GM18511 (cell line): ENCODE data around the gene POLR2H.
"Not testable (repeated sequence)": the region's sequence is repeated elsewhere in the genome, so short reads cannot be mapped to it uniquely, and the experiment has no call there.

Experiments used
- ATAC-seq: cut with Tn5 transposase; IDR thresholded peaks from one replicate; pipeline ENCODE4 v1.9.1; 2021; ENCODE audit warnings: mild to moderate bottlenecking, moderate library complexity; ENCODE audit not compliant: unreplicated experiment

The POLR2H gene

DNA sequence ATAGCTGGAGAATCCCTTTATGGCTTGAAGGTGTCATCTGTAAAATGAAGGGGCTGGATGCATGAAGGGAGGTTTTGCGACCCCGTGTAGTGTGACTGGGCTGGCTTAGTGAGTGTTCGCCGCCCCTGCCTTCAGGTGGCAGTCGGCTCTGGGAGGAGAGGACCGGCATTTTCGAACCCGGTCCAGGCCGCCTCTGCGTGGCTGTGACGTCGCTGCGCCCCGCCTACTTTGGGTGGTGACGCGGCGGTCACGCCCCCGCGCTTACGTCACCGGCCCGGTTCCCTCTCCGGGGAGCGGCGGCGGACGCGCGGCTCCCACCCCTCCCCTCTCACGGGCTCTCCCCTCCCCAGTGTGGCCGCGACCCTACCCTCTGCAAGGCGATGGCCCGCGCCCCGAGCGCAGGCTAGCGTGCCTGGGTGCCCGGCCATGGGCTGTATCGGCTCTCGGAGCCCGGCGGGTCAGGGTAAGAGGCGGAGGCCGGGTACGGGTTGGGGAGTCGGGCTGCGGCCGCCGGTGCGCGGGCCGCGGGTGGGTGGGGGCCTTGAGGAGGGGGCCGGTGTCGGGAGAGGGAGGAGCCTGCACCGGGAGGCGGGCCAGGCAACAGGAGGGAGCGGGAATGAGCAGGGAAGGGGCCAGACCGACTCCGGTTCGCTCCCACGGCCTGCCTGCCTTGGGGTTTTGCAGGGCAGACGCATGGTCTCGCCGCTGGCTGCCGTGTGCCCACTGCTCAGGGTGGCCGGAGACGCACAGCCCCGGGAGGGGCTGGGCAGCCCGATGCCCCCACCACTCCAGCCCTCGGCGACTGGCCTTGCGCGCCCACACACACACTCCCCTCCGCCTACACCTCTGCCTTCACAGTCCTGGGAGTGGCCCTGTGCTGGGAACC lies 25.6 kb upstream of the POLR2H start:
- ATAC-seq = peak; percentile 84

DNA sequence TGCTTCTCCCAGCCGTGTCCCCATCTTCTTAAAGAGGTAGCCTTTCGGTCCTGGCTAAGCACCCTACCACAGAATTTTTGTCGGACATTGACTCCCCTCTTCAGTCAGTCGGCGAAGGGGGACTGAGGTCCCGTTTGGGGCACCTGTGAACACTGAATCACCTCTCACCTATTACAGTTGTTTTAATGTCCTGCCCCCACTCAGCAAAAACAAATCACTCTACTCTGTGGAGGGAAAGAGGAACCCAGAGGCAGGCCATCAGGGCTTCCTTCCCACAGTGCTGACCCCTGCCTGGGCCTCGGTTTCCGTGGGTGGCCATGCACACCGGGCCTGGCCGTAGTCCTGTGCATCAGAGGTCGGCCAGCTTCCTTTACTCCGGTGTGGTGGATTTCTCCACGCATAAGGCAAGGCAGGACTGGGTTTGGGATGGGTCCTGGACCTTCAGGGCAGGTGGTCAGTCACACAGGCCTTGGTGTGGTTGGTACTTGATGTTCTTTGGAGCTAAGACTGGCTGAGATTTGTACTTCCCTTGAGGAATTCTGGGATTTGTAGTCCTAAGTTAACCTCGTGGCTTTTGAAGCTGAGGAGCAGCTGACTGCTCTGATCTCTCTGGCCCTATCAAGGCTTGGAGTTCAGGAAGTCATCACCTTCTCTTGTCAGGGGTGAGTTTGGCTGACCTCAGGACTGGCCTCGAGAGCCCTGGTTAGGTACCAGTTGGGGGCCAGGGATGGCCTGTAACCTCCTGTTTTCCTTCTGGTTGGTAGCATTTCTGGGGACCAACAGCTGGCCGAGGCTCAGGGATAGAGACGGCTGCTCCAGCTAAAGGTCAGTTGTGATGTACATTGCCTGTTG lies 24.7 kb upstream of the POLR2H start:
- ATAC-seq = no peak

DNA sequence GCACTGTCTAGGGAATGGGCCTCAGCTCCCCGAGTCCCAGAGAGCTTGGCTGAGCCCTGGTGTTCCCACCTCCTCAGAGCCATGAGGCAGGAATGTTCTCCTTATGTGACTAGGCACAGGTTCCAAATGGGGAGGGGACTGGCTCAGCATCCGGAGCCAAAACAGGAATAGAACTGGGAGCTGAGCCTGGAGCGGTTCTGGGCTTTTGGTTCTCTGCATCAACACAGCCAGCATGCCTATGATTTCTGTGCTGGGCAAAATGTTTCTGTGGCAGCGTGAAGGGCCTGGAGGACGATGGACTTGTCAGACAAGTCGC lies 24.2 kb upstream of the POLR2H start, which contains the start of gene FAM131A:
FAM131A (plus strand) TSS at position 202 of the 316 bp plus-strand sequence; CDS start at position 233, 31 bp downstream.
- ATAC-seq = no peak

DNA sequence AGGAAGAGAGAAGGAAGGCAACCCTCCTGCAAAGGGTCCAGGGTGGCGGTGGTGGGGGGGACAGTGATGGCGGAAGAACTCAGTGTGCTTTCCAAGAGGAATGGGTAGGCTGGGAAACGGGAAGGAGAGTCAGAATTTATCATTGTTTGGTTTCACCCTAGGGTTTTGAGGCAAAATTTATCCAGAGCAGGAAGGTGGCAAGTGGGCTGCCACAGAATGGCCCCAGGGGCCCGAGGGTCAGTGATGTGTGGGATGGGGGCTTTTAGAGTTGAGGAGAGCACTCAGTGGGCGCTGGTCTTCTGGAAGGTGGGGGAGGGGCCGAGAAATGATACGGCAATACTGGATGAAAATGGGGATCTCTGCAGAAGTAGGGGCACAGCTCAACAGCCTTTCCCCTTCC lies 23.5 kb upstream of the POLR2H start:
- ATAC-seq = no peak

DNA sequence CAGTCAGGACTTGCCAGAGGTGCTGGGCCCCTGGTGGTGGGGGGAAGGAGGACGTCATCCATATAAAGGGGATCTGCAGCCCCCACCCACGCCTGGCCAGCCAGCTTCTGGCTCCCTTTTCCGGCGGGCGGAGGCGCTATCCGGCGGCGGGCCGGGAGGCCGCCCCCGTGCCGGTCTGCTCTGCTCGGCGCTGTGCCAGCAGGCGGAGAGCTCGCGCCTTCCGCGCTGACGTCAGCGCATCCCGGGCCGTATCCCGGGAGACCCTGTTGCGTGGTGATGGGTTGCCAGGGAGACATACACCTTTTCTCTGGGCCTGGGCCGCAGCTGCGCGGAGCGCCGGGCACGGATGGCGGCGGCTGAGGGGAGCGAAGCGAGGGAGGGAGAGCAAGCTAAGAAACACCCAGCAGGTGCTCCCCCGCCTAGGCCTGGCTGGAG lies 23.0 kb upstream of the POLR2H start:
- no peak for ATAC-seq

DNA sequence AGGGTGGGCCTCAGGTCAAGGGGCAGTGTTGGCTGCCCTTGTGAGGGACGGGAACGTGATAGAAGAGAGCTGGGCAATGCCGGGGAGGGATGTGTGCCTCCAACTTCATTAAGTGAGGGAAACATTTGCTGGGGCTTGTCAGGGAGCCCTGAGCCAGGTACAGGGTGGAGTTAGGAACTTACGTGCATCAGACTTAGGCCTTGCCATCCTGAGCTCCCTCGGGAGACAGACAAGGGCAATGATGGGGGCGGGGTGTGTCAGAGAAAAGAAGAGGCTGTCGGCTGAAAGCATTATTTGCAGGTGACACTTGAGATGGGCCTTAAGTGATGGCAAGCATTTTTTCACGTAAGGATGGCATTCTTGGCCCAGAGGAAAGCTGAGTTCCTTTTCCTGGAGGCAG lies 22.5 kb upstream of the POLR2H start:
- ATAC-seq = no peak

DNA sequence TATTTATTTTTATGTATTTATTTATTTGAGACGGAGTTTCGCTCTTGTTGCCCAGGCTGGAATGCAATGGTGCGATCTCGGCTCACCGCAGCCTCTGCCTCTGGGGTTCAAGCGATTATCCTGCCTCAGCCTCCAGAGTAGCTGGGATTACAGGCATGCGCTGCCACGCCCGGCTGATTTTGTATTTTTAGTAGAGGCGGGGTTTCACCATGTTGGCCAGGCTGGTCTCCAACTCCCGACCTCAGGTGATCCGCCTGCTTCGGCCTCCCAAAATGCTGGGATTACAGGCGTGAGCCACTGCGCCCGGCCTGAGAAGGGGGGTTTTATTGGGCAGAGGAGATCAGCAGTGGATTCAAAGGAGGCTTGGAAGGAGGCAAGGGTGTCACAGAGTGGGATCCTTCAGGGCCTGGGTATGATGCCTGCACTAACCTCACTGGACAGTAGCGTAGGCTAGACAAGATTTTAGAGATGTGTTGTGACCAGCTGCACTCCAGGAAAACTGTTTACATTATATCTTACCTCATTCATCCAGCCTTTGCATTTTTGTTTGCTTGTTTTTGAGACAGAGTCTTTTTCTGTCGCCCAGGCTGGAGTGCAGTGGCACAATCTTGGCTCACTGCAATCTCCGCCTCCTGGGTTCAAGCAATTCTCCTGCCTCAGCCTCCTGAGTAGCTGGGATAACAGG lies 21.9 kb upstream of the POLR2H start:
- ATAC-seq = not testable (repeated sequence)

DNA sequence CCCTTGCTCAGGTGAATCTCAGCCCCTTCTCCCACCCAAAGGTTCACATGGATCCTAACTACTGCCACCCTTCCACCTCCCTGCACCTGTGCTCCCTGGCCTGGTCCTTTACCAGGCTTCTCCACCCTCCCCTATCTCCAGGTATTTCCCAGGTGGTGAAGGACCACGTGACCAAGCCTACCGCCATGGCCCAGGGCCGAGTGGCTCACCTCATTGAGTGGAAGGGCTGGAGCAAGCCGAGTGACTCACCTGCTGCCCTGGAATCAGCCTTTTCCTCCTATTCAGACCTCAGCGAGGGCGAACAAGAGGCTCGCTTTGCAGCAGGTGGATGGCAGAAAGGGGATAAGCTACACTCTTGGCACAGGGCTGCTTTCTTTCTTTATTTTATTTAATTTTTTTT lies 19.6 kb upstream of the POLR2H start:
- ATAC-seq = no peak

DNA sequence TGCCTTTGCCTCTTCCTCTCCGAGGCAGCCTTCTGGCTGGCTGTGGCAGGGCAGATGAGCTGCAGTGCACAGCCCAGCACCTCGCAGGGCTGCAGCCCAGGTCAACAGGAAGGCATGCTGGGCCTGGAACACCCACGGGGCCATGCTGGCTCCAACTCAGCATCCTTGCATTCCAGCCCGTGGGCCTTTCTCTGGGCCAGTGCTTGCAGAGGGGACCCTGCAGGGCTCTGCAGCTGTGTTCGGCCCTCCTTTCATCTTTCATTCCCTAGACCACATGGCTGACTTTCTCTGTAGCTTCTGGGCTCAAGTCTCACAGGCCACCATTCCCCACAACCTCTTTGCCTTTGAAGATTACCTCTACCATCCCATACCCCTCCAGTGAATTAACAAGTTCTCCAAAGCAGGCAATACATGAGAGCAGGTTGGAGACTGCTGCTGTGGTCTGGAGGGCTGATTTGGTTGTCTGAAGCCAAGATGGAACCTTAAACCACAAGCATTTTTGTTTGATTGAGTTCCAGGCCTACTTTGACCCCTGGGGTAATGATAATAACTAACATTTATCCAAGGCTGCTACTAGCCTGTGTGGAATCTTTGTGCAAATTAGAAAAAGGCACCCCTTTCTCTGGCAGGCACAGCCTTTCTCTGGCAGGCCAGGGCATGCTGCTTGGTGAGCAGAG lies 18.2 kb upstream of the POLR2H start:
- no peak for ATAC-seq

DNA sequence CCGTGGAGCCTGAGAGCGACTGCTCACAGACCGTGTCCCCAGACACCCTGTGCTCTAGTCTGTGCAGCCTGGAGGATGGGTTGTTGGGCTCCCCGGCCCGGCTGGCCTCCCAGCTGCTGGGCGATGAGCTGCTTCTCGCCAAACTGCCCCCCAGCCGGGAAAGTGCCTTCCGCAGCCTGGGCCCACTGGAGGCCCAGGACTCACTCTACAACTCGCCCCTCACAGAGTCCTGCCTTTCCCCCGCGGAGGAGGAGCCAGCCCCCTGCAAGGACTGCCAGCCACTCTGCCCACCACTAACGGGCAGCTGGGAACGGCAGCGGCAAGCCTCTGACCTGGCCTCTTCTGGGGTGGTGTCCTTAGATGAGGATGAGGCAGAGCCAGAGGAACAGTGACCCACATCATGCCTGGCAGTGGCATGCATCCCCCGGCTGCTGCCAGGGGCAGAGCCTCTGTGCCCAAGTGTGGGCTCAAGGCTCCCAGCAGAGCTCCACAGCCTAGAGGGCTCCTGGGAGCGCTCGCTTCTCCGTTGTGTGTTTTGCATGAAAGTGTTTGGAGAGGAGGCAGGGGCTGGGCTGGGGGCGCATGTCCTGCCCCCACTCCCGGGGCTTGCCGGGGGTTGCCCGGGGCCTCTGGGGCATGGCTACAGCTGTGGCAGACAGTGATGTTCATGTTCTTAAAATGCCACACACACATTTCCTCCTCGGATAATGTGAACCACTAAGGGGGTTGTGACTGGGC lies 16.8 kb upstream of the POLR2H start:
- ATAC-seq = no peak

DNA sequence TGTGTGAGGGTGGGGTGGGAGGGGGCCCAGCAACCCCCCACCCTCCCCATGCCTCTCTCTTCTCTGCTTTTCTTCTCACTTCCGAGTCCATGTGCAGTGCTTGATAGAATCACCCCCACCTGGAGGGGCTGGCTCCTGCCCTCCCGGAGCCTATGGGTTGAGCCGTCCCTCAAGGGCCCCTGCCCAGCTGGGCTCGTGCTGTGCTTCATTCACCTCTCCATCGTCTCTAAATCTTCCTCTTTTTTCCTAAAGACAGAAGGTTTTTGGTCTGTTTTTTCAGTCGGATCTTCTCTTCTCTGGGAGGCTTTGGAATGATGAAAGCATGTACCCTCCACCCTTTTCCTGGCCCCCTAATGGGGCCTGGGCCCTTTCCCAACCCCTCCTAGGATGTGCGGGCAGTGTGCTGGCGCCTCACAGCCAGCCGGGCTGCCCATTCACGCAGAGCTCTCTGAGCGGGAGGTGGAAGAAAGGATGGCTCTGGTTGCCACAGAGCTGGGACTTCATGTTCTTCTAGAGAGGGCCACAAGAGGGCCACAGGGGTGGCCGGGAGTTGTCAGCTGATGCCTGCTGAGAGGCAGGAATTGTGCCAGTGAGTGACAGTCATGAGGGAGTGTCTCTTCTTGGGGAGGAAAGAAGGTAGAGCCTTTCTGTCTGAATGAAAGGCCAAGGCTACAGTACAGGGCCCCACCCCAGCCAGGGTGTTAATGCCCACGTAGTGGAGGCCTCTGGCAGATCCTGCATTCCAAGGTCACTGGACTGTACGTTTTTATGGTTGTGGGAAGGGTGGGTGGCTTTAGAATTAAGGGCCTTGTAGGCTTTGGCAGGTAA lies 16.0 kb upstream of the POLR2H start:
- ATAC-seq = peak; percentile 51

DNA sequence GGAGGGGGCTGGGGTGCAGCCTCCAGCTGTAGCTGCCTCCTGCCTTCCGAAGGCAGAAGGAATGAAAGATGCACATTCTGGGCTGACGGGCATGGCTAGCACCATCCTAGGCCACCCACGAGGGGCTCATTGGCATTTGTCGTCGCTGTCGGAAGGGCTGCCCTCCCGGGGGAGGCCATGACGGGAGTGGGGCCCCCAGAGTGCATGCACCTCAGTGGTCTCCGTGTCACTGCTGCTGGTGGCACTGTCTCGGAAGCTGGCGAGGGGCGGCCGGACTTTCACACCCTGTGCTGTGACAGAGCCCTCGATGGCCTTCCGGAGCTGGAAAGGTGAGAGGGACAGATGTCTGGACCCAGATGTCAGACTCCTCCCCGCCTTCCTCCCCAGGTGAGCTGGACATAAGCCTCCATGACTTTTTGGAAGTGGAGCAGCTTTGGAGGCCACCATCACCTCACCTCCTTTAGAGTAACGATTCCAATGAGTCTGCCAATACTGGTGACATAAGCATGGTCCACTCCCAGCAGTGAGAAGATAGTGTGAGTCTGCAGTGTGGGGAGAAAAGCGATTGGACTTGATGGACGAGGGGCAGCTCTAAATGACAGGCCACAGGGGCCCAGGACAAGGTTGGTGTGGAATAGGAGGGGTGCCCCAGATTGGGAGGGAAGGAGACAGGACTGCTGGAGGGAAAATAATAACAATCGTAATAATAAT lies 14.9 kb upstream of the POLR2H start:
- ATAC-seq = no peak

DNA sequence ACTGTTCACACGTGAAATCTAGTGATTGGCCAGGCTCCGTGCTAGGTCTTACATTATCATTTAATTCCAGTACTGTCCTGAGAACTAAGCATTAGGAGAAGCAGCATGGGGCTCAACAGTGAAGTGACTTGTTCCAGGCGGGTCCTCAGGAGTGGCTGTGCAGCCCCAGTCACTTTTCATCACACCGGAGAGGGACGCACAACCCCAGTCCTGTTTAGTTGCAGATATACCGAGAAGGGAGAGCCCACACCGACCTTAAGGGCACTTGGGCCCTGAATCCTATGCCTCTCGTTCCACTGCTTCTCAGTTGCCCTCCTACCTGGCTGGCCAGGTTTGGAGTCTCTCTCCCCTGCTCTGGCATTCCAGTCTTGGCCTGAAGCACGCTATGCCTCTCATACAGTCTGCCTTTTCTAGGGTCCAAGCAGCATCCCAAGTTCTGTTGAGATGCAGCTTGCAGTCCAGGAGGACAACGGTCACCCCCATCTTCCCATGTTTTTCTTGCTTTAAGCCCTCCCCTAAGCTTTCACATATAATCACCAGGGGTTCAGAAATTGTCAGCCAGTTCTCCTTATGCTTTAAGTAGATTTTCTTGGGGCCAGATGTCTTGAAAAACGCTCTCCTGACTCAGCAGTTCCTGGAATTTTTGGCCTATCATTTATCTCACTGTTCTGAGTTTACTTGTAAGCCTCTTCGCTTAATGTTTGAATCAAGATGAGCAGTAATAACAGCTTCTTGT lies 14.0 kb upstream of the POLR2H start:
- ATAC-seq = no peak

DNA sequence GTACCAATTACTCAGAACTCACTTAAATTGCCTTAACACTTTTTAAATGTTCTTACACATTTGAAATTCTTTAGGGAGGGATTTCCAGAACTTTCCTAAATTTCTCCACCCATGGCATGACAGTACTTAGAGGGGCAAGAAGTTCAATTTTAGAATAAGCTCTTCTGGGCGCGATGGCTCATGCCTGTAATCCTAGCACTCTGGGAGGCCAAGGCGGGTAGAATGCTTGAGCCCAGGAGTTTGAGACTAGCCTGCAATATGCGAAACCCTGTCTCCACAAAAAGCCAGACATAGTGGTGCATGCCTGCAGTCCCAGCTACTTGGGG lies 13.5 kb upstream of the POLR2H start:
- no peak for ATAC-seq

DNA sequence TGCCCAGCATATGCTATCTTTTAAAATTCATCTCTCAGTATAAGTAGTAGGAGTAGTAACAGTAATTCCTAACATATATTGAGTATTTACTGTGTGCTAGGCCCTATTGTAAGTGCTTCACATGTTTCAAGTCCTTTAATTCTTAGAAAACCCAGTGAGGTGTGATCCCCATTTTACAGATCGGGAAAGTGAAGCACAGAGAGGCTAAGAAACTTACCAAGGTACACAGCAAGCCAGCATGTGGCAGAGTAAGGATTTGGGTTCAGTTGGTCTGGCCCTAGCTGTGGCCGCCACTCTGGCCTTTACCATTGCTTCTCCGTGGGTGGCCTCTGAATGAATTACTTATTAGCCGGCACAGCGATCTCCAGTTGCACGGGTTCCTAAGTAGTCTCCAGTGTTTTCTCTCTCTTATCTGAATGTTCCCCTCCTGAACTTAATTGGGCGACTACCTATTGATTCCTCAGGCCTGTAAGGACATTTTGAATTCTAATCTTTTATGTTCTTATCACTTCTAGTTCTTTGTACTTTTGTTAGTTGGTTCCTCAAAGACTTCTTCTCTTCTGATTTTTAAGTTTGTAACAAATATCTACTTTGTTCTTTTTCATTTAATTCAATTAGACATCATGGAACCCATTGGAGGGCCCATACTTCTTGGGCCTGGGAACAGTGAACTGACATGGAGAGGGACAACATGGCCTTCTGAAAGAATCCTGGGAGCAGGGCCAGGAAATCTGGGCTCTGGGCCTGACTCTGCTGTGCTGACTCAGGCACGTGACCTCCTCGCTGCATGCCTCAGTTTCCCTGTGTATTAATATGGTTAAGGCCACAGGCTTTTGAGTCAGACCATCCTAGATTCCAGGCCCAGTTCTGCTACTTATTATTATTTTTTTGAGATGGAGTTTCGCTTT lies 11.7 kb upstream of the POLR2H start:
- no peak for ATAC-seq

DNA sequence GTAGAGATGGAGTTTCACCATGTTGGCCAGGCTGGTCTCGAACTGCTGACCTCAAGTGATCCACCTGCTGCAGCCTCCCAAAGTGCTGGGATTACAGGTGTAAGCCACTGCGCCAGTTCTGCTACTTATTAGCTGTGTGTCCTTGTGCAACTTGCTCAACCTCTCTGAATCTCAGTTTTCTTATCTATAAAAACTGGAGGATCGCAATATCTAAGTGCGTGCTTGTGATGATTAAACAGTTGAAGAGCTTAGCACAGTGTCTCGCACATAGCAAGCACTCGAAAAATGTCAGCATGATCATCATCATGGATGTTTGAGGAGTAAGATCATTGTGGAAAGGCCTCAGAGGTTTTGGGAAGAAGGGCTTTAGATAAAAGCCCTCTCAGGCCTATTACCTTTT lies 10.9 kb upstream of the POLR2H start:
- ATAC-seq = no peak

DNA sequence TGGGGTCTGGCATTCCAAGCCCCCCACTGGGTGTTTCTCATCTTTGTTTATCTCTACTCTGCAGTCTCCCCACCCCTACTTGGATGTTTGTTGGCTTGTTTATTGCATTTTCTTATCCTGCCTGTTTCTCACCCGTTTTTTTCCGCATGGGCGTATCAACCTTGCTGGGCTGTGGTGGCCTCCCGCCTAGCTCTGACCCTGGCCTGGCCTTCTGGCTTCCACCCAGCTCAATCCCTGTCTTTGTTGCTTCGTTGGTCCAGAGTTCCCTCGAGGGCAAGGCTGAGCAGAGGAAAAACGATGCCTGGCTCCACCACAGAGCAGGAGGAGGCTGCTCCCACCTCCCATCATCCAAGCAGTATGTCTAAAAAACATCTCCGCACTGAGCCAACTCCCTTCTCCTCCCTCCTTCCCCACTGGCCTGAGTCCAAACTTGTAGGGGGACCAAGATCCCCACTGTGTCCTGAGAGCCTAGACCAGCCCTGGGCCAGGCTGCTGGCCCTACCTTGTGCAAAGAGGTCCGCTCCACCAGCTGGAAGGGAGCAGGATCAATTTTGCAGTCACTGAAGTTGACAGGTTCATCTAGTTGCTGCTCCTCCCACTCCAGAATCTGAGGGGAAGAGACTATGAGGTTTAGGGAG lies 9.9 kb upstream of the POLR2H start:
- ATAC-seq = no peak
